K562 (cell line): ENCODE measurements around the gene ZEB2. TPM values are rescaled to one million over a fixed set of nuclear protein-coding genes. Genes with fewer than 3 reads are reported as not detected.
A peak's percentile ranks its signal among the peaks of the same experiment; 100 is the strongest.

Source experiments
- ATAC-seq: fragments of 200-7000 bp; cut with Tn5 transposase; 3 replicates; pipeline ENCODE4 v1.9.1; 2020; ENCODE audit warnings: moderate library complexity
- BruUV-seq: library from RNA; stranded (reverse); fragments of 400-500 nt; replicated peaks from 2 replicates; lab custom pipeline; 2021; lab: Mats Ljungman, UMichigan
- CTCF ChIA-PET: fragments of 300-600 bp; formaldehyde crosslinking; extraction: SDS; loops from one replicate; lab custom pipeline; 2021; ENCODE audit warnings: low intra/inter-chr PET ratio; lab: Yijun Ruan, JAX
- POLR2A ChIA-PET: fragments of 300-600, 350-650 bp; sonication (Branson Sonifier 250); formaldehyde crosslinking; extraction: SDS; loops from one replicate; lab custom pipeline; 2021; ENCODE audit warnings: antibody characterized with exemption, inconsistent platforms; lab: Yijun Ruan, JAX
- DNase-seq, 4 experiments: peaks; one replicate each; pipeline versions ENCODE4 v3.0.0 to v3.0.0-alpha.2; 2011 to 2018; ENCODE audit warnings: low spot score in 3 of 4, mixed read lengths in 3 of 4; ENCODE audit errors: extremely low read depth in 1 of 4
- FAIRE-seq: peaks from 2 replicates; lab custom pipeline; 2011; peaks lifted over from hg19 to GRCh38; lab: Jason Lieb, UNC
- H2AFZ ChIP-seq: 2 replicates; pipeline ENCODE4 v1.6.0; 2011; ENCODE audit warnings: low read depth, low read length, control low read depth, inconsistent platforms
- H3K27ac ChIP-seq: fragments of 200-600 bp; 3 replicates; pipeline ENCODE4 v1.8.0; 2011; ENCODE audit warnings: low read depth, mild to moderate bottlenecking, control low read depth, inconsistent platforms, low read length, moderate library complexity, mixed read lengths; ENCODE audit errors: extremely low read depth
- H3K27me3 ChIP-seq, 2 experiments: fragments of 300-600 bp in 1 of 2; 2 replicates in 1 of 2; 3 replicates in 1 of 2; pipeline versions ENCODE4 v1.6.0 to v1.8.0; 2011; ENCODE audit warnings: inconsistent platforms in 2 of 2, low read length in 2 of 2, mild to moderate bottlenecking in 1 of 2, mixed read lengths in 1 of 2, moderate library complexity in 1 of 2; ENCODE audit not compliant: control insufficient read depth in 2 of 2, insufficient read depth in 2 of 2
- H3K36me3 ChIP-seq: fragments of 300-600 bp; 3 replicates; pipeline ENCODE4 v1.8.0; 2011; ENCODE audit warnings: mild to moderate bottlenecking, low read length, inconsistent platforms; ENCODE audit not compliant: control insufficient read depth, insufficient read depth
- H3K4me1 ChIP-seq, 2 experiments: fragments of 200-600 bp in 1 of 2; replicated peaks in 1 of 2; 2 replicates in 1 of 2; 3 replicates in 1 of 2; pipeline versions ENCODE4 v1.5.1 to v1.8.0; 2011; ENCODE audit warnings: inconsistent platforms in 2 of 2, low read length in 2 of 2, mild to moderate bottlenecking in 1 of 2, mixed read lengths in 1 of 2, moderate library complexity in 1 of 2; ENCODE audit not compliant: control insufficient read depth in 2 of 2, insufficient read depth in 2 of 2
- H3K4me2 ChIP-seq: 2 replicates; pipeline ENCODE4 v1.6.1; 2011; ENCODE audit warnings: low read length, control low read depth, inconsistent platforms, mixed read lengths; ENCODE audit not compliant: insufficient read depth
- H3K4me3 ChIP-seq: fragments of 200-600 bp; sonication (generic), shearing (Covaris generic); 2 replicates; pipeline ENCODE4 v1.5.1; 2016; ENCODE audit warnings: control low read depth, inconsistent platforms
- H3K79me2 ChIP-seq: fragments of 200-600 bp; 3 replicates; pipeline ENCODE4 v1.8.0; 2011; ENCODE audit warnings: low read length, inconsistent platforms; ENCODE audit not compliant: control insufficient read depth, insufficient read depth
- H3K9ac ChIP-seq, 2 experiments: 2 replicates each; pipeline versions ENCODE4 v1.6.0 to v1.6.1; 2011; ENCODE audit warnings: low read depth in 2 of 2, low read length in 2 of 2, control low read depth in 1 of 2, inconsistent platforms in 1 of 2, mild to moderate bottlenecking in 1 of 2, mixed read lengths in 1 of 2; ENCODE audit not compliant: insufficient read depth in 1 of 2
- H3K9me1 ChIP-seq: one replicate; pipeline ENCODE4 v1.6.0; 2011; ENCODE audit warnings: inconsistent platforms, mild to moderate bottlenecking, low read length, moderate library complexity; ENCODE audit not compliant: control insufficient read depth, insufficient read depth
- H3K9me3 ChIP-seq: replicated peaks from 2 replicates; pipeline ENCODE4 v1.5.1; 2011; ENCODE audit warnings: low read depth, low read length, inconsistent platforms; ENCODE audit not compliant: control insufficient read depth, insufficient read depth
- H4K20me1 ChIP-seq: replicated peaks from 2 replicates; pipeline ENCODE4 v1.6.1; 2011; ENCODE audit warnings: low read length, inconsistent platforms, mixed read lengths; ENCODE audit not compliant: control insufficient read depth, insufficient read depth
- DMBX1 ChIP-seq: fragments of 250-450 bp; sonication (Bioruptor Pico); IDR thresholded peaks from 2 replicates; pipeline ENCODE4 v1.8.0; 2022; ENCODE audit warnings: inconsistent platforms, mild to moderate bottlenecking, moderate library complexity, borderline replicate concordance
- FOS ChIP-seq: IDR thresholded peaks from 3 replicates; pipeline ENCODE4 v1.6.1; 2011; ENCODE audit not compliant: insufficient read length; ENCODE audit errors: extremely low read depth
- POLR2A ChIP-seq: fragments of 450-650 bp; conservative IDR thresholded peaks from 2 replicates; pipeline ENCODE4 v1.6.1; 2016
- POLR2B ChIP-seq: fragments of 450-650 bp; IDR thresholded peaks from 2 replicates; pipeline ENCODE4 v1.6.1; 2018; ENCODE audit warnings: low read depth; ENCODE audit not compliant: partially characterized antibody
- POLR2G ChIP-seq: fragments of 200-400 bp; formaldehyde crosslinking; IDR thresholded peaks from 2 replicates; pipeline ENCODE4 v1.6.1; 2017; ENCODE audit warnings: low read depth, mild to moderate bottlenecking, antibody characterized with exemption, low read length, moderate library complexity
- SNRNP70 ChIP-seq: fragments of 200-400 bp; formaldehyde crosslinking; optimal IDR thresholded peaks from 2 replicates; pipeline ENCODE3; 2017; ENCODE audit warnings: low read depth, low read length
- SUPT5H ChIP-seq: fragments of 450-650 bp; IDR thresholded peaks from 2 replicates; pipeline ENCODE4 v1.6.1; 2016
- ZKSCAN1 ChIP-seq: fragments of 150-350 bp; IDR thresholded peaks from 2 replicates; pipeline ENCODE4 v1.6.1; 2016; ENCODE audit warnings: low read depth, low read length
- WGBS: fragments of 100-300 bp; shearing (Covaris generic); methylation state at CpG from one replicate; pipeline ENCODE4 v1.1.6; 2016; ENCODE audit warnings: low coverage, mixed read lengths; ENCODE audit not compliant: insufficient coverage; ENCODE audit errors: missing lambda C conversion rate; 5-methylcytosine and 5-hydroxymethylcytosine counted together
- in situ Hi-C: fragments of 300-500 bp; cut with MboI; formaldehyde crosslinking; loops from 4 replicates; pipeline ENCODE4 v1.15.0; 2018; ENCODE audit warnings: inconsistent platforms, mixed read lengths
- intact Hi-C: fragments of 100-400 bp; cut with micrococcal nuclease; formaldehyde crosslinking; loops from 2 replicates; pipeline ENCODE4 v1.14.2; 2022
- polyA plus RNA-seq, 8 experiments: library from polyadenylated mRNA; depleted of rRNA in 4 of 8; stranded (reverse) in 5 of 8; unstranded in 3 of 8; fragments of >200 nt; fragmentation: Nextera tagmentation in 2 of 8; fragmentation: Illumina TruSeq in 1 of 8; extraction: Ambion mirVana in 2 of 8; extraction: Trizol in 1 of 8; gene quantifications; 2 replicates each; pipeline versions ENCODE4 v1.2.1 to v1.2.3, GENCODE V29; 2011 to 2014; ENCODE audit warnings: inconsistent platforms in 1 of 8, missing spikeins in 1 of 8
- total RNA-seq, 7 experiments: library from RNA; depleted of rRNA in 6 of 7; stranded (reverse); fragments of >200 nt in 6 of 7; fragmentation: Illumina TruSeq in 2 of 7; extraction: Trizol in 2 of 7; gene quantifications; 2 replicates each; pipeline versions ENCODE4 v1.2.1 to v1.2.3, GENCODE V29; 2011 to 2021; ENCODE audit warnings: low replicate concordance in 1 of 7
- TF ChIP-seq, protein P1 (sequence below): fragments of 450-650 bp; IDR thresholded peaks from 2 replicates; pipeline ENCODE4 v1.7.1; 2018; ENCODE audit warnings: mild to moderate bottlenecking, low read depth; ENCODE audit not compliant: partially characterized antibody

The ZEB2 gene
- total and polyA plus RNA-seq, 9 of the 15 experiments (the other 6 are each of a cell fraction or from before 2014, with no cell fraction given), result 15.1 to 113 (median 72.3) TPM

DNA sequence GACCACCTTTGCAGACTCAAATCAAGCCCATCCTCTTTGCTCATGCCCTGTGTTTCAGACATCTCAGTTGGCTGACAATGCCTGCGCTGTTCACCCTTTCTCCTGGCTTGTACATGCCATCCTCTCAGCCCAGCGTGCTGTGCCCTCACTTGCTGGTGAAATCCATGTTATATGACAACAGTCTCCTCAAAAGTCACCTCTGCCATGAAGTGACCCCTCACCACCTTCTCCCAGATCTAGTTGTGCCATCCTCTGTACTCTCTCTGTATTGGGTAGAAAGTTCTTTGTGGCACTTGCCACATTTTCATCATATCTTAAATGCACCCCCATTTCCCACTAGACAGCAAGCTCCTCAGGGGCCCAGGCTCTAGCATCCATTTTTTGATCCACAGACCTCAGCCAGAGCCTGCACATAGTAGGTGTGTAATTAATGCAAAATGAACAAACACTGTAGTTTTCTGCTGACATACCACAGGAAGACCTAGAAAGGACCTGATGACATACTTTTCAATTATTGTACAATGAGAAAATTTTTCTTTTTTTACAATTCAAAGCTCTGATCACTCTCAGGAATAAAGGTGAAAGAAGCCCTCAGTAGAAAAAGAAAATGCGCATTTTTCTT lies 22.8 kb downstream of the ZEB2 start:
- peaks cover 33% of the 10 kb centered on the region for H4K20me1 ChIP-seq
- H3K27me3 ChIP-seq, result no peaks in the 10 kb centered on the region
- ChIA-PET POLR2A (interaction anchor here (0.6 to 2.8 kb wide), 7 partner anchors 10 to 1006 kb away, joined by 3 to 21 read pairs (median 4); no protein-coding TSS in a partner anchor), CTCF (no interaction called here)
- no peaks in the 10 kb centered on the region for H3K9me3 ChIP-seq
- no peak for FAIRE-seq
- peak; percentile 16 for ATAC-seq
- H3K36me3 ChIP-seq, result peaks cover 89% of the 10 kb centered on the region
- TF ChIP-seq POLR2B (peak; percentile 43), FOS (no peak), ZKSCAN1 (peak; percentile 95), POLR2G (0 out of 2 replicates have a peak, but pooled peaks have one; percentile 2), SNRNP70 (no peak), DMBX1 (CRISPR knock-in tag) (no peak), POLR2A (0 out of 2 replicates have a peak, but pooled peaks have one; percentile 40), SUPT5H (peak; percentile 58)
- TF ChIP-seq, protein P1, sequence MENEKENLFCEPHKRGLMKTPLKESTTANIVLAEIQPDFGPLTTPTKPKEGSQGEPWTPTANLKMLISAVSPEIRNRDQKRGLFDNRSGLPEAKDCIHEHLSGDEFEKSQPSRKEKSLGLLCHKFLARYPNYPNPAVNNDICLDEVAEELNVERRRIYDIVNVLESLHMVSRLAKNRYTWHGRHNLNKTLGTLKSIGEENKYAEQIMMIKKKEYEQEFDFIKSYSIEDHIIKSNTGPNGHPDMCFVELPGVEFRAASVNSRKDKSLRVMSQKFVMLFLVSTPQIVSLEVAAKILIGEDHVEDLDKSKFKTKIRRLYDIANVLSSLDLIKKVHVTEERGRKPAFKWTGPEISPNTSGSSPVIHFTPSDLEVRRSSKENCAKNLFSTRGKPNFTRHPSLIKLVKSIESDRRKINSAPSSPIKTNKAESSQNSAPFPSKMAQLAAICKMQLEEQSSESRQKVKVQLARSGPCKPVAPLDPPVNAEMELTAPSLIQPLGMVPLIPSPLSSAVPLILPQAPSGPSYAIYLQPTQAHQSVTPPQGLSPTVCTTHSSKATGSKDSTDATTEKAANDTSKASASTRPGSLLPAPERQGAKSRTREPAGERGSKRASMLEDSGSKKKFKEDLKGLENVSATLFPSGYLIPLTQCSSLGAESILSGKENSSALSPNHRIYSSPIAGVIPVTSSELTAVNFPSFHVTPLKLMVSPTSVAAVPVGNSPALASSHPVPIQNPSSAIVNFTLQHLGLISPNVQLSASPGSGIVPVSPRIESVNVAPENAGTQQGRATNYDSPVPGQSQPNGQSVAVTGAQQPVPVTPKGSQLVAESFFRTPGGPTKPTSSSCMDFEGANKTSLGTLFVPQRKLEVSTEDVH, result no peak
- peak overlapping the region; percentile 39; the same call in 2 of the 3 replicates for H3K27ac ChIP-seq
- DNase-seq, result no peak
- in situ Hi-C loops, result no loop called here
- H3K9ac ChIP-seq, result no peak overlapping the region; a peak in 1 of 4 replicates
- peaks cover 10 to 24% of the 10 kb centered on the region in 2 experiments; a peak in 4 of 5 replicates for H3K4me1 ChIP-seq
- no peaks in the 10 kb centered on the region for H3K9me1 ChIP-seq
- WGBS, result 88% methylated on average over 3 of the region's 3 CpGs
- H3K4me2 ChIP-seq, result peak overlapping the region; percentile 54
- H3K4me3 ChIP-seq, result no peak overlapping the region
- peaks cover 95% of the 10 kb centered on the region for H3K79me2 ChIP-seq
- intact Hi-C loops, result no loop called here
- BruUV-seq, result no TSS peak
- H2AFZ ChIP-seq, result no peak overlapping the region
